HEK293T (cell line): ENCODE data around the gene BTG4.

ENCODE experiments used
- ARNT ChIP-seq: fragments of 450-650 bp; IDR thresholded peaks from 2 replicates; pipeline ENCODE4 v1.6.1; 2017; ENCODE audit warnings: mild to moderate bottlenecking
- BHLHE40 ChIP-seq: fragments of 450-650 bp; IDR thresholded peaks from 2 replicates; pipeline ENCODE4 v1.6.1; 2016; ENCODE audit warnings: mild to moderate bottlenecking, moderate library complexity, borderline replicate concordance
- ELF4 ChIP-seq: fragments of 450-650 bp; IDR thresholded peaks from 2 replicates; pipeline ENCODE4 v1.6.1; 2017; ENCODE audit warnings: antibody characterized with exemption
- FOXA1 ChIP-seq: fragments of 450-650 bp; IDR thresholded peaks from 2 replicates; pipeline ENCODE4 v1.6.1; 2016; ENCODE audit warnings: mild to moderate bottlenecking
- FOXK2 ChIP-seq: fragments of 450-650 bp; IDR thresholded peaks from 2 replicates; pipeline ENCODE4 v1.6.1; 2016; ENCODE audit warnings: mild to moderate bottlenecking
- FOXM1 ChIP-seq: fragments of 450-650 bp; IDR thresholded peaks from 2 replicates; pipeline ENCODE4 v1.6.1; 2017; ENCODE audit warnings: mild to moderate bottlenecking, borderline replicate concordance
- NFRKB ChIP-seq: fragments of 450-650 bp; IDR thresholded peaks from 2 replicates; pipeline ENCODE4 v1.6.1; 2016; ENCODE audit warnings: mild to moderate bottlenecking, moderate library complexity
- SUZ12 ChIP-seq: fragments of 450-650 bp; IDR thresholded peaks from 2 replicates; pipeline ENCODE4 v1.6.1; 2016; ENCODE audit warnings: mild to moderate bottlenecking

DNA sequence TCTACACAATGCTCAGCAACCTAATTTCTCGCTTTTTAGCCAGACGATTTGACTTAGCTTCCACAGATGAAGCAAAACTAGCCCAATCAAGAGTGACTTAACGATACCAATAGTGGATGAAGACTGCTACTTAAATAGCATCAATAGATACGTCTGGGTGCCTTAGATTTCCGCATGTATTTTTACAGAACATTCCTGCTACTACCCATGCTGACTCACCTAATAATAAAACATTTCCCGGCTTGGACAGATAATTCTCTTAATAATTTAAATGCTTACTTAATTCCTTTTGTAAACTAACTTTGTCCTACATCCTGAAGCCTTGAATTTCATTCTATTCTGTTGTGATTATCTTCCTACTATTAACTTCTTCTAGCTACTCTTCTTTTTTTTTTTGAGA, 23.1 kb upstream of the BTG4 start:
- no peak for TF ChIP-seq FOXA1
- no peak for TF ChIP-seq FOXK2
- no peak for TF ChIP-seq ELF4
- TF ChIP-seq BHLHE40 = no peak
- no peak for TF ChIP-seq FOXM1
- TF ChIP-seq NFRKB = no peak
- TF ChIP-seq ARNT = no peak
- no peak for TF ChIP-seq SUZ12
